ENCODE measurements around the gene FYN. TPM values are rescaled to one million over a fixed set of nuclear protein-coding genes. Genes with fewer than 3 reads are reported as not detected.

The FYN gene
- polyA plus RNA-seq, 2 of the 4 experiments (the other 2 are of a cell fraction) = 3.5 to 3.7 TPM

GRCh38 chr6:111711476-111711875 lies 161.8 kb downstream of the FYN start:
- H3K27ac ChIP-seq = no peak overlapping the region
- H3K9me3 ChIP-seq = no peaks in the 10 kb centered on the region
- WGBS (ENCODE audit: missing lambda C conversion rate) = 67% methylated on average over 7 of the region's 7 CpGs
- CTCF ChIA-PET = interaction anchor here (1.6 to 2.2 kb wide), 4 partner anchors 10 to 451 kb away, joined by 4 to 9 read pairs (median 4); no protein-coding TSS in a partner anchor
- H3K4me1 ChIP-seq = peaks cover 2% of the 10 kb centered on the region; the same call in 1 of the 3 replicates
- H3K4me2 ChIP-seq = no peak overlapping the region
- TF ChIP-seq KDM5A (IDR thresholded peaks at IDR 0.05) (no peak), CHD2 (IDR thresholded peaks at IDR 0.05; ENCODE audit: low read length, partially characterized antibody) (no peak), ZSCAN20 (CRISPR knock-in tag; IDR thresholded peaks at IDR 0.05) (no peak), HMGXB4 (CRISPR knock-in tag; IDR thresholded peaks at IDR 0.05; ENCODE audit: borderline replicate concordance) (no peak), HOXB13 (CRISPR knock-in tag; IDR thresholded peaks at IDR 0.05; ENCODE audit: low read depth) (no peak), POLR2AphosphoS2 (conservative IDR thresholded peaks at IDR 0.05; ENCODE audit: low read length) (no peak), POLR2A (IDR thresholded peaks at IDR 0.05; ENCODE audit: low read length) (no peak), RCOR1 (IDR thresholded peaks at IDR 0.05; ENCODE audit: low read depth, low read length) (no peak), EHF (CRISPR knock-in tag; IDR thresholded peaks at IDR 0.05) (no peak), FOXS1 (CRISPR knock-in tag; IDR thresholded peaks at IDR 0.05) (no peak), NPAS2 (CRISPR knock-in tag; IDR thresholded peaks at IDR 0.05; ENCODE audit: borderline replicate concordance) (no peak), HEYL (CRISPR knock-in tag; IDR thresholded peaks at IDR 0.05) (no peak), REST (IDR thresholded peaks at IDR 0.05) (no peak), EHMT2 (IDR thresholded peaks at IDR 0.05; ENCODE audit: low read depth) (no peak), JUN (IDR thresholded peaks at IDR 0.05) (no peak), GATA3 (IDR thresholded peaks at IDR 0.05; ENCODE audit: borderline replicate concordance) (no peak), ESRRA (IDR thresholded peaks at IDR 0.05; ENCODE audit: borderline replicate concordance, low read length) (no peak)
- TF ChIP-seq, protein P1, sequence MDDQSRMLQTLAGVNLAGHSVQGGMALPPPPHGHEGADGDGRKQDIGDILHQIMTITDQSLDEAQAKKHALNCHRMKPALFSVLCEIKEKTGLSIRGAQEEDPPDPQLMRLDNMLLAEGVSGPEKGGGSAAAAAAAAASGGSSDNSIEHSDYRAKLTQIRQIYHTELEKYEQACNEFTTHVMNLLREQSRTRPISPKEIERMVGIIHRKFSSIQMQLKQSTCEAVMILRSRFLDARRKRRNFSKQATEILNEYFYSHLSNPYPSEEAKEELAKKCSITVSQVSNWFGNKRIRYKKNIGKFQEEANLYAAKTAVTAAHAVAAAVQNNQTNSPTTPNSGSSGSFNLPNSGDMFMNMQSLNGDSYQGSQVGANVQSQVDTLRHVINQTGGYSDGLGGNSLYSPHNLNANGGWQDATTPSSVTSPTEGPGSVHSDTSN (IDR thresholded peaks at IDR 0.05) = no peak
- TF ChIP-seq, protein P2, sequence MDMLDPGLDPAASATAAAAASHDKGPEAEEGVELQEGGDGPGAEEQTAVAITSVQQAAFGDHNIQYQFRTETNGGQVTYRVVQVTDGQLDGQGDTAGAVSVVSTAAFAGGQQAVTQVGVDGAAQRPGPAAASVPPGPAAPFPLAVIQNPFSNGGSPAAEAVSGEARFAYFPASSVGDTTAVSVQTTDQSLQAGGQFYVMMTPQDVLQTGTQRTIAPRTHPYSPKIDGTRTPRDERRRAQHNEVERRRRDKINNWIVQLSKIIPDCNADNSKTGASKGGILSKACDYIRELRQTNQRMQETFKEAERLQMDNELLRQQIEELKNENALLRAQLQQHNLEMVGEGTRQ (IDR thresholded peaks at IDR 0.05) = no peak
- no peak for FAIRE-seq
- no peak for ATAC-seq
- H3K4me3 ChIP-seq = no peak overlapping the region
- no peak for DNase-seq (ENCODE audit: low read depth in 1 of 2, low spot score in 1 of 2)
- POLR2A ChIA-PET = no interaction called here

DNA sequence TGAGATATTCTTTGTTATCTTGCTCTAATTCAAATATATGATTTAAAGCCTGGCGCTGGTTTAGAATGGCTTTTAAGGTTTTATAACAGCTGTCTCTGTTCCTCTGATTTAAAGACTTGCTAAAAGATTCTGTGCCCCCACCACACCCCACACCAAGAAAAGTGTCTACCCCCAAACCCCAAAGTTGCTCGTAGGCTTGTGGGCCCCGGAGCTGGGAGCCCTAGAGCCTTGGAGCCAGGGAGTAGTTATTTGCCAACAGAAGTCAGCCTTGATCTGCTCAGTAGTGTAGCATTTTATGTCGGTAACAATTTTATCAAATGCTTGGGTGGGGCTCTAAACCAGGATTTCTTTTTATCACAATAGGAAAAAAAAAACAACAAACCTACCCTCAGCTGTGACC lies 162.3 kb downstream of the FYN start:
- DNase-seq (ENCODE audit: low read depth in 1 of 2, low spot score in 1 of 2) = no peak
- Histone ChIP-seq H3K27ac (no peak overlapping the region), H3K4me3 (no peak overlapping the region), H3K9me3 (no peaks in the 10 kb centered on the region), H3K4me2 (no peak overlapping the region), H3K4me1 (peaks cover 2% of the 10 kb centered on the region; the same call in 1 of the 3 replicates)
- CTCF ChIA-PET = interaction anchor here (0.7 to 2.7 kb wide), 18 partner anchors 11 to 455 kb away, joined by 3 to 16 read pairs (median 4); partner anchors contain the start of gene FYN
- no peak for FAIRE-seq
- WGBS (ENCODE audit: missing lambda C conversion rate) = 71% methylated on average over 4 of the region's 4 CpGs
- POLR2A ChIA-PET = no interaction called here
- ATAC-seq = no peak
- TF ChIP-seq REST (IDR thresholded peaks at IDR 0.05) = no peak
- no peak for TF ChIP-seq ZFP36 (IDR thresholded peaks at IDR 0.05; ENCODE audit: borderline replicate concordance, partially characterized antibody)
- TF ChIP-seq FOSB (CRISPR knock-in tag; IDR thresholded peaks at IDR 0.05) = no peak
- no peak for TF ChIP-seq ZSCAN20 (CRISPR knock-in tag; IDR thresholded peaks at IDR 0.05)
- no peak for TF ChIP-seq HOXB5 (CRISPR knock-in tag; IDR thresholded peaks at IDR 0.05)
- no peak for TF ChIP-seq NFE2L2 (conservative IDR thresholded peaks at IDR 0.05; ENCODE audit: low read length)
- no peak for TF ChIP-seq MAFK (IDR thresholded peaks at IDR 0.05; ENCODE audit: partially characterized antibody)
- TF ChIP-seq PHF8 (IDR thresholded peaks at IDR 0.05; ENCODE audit: borderline replicate concordance, low read depth) = no peak
